Measurements from ENCODE around the gene TMEM150B. TPM values are rescaled to one million over a fixed set of nuclear protein-coding genes. Genes with fewer than 3 reads are reported as not detected.

TMEM150B gene
- total and polyA plus RNA-seq, 2 of the 13 experiments (the other 11 are each of a cell fraction or from before 2014, with no cell fraction given), result 1.3 to 1.8 TPM

DNA sequence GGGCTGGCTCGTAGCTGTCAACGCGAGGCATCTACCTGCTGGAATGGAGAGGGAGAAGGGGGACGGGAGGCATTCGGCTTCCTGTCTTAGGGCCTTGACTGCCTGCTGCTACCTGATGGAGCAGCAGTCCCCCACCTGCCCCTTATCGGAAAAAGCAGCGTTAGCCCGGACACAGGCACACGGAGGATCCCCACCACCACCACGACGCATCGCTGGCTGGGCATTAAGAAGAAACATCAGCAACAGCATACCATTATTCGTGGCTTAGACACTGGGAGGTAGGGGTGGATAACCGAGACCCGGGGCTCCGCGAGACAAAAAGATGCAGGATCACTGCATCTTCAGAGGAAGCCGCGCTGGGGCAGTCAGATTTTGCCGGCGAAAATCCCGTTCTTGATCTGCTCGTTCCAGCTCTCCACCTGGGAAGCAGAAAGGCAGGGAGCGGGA lies 28.2 kb upstream of the TMEM150B start:
- Histone ChIP-seq H3K9me3 (ENCODE audit: low read length) (no peaks in the 10 kb centered on the region), H3K4me2 (ENCODE audit: low read depth, low read length) (peak overlapping the region; percentile 88), H3K9ac (ENCODE audit: insufficient read depth, low read depth, low read length) (0 out of 2 replicates have a peak overlapping the region, but pooled peaks have one; percentile 29), H3K36me3 (replicated peaks in 1 of 2; ENCODE audit: control insufficient read depth in 1 of 2, insufficient read depth in 2 of 2, low read length in 2 of 2) (no peaks in the 10 kb centered on the region), H2AFZ (ENCODE audit: low read length) (no peak overlapping the region), H4K20me1 (ENCODE audit: insufficient read depth, low read length) (0 out of 2 replicates have a peak, but pooled peaks cover 4% of the 10 kb centered on the region), H3K27me3 (ENCODE audit: control insufficient read depth in 1 of 2, insufficient read depth in 2 of 2, low read length in 2 of 2) (peaks cover 8 to 55% of the 10 kb centered on the region in 2 experiments; a peak in 4 of 5 replicates), H3K79me2 (ENCODE audit: insufficient read depth, low read length) (no peaks in the 10 kb centered on the region), H3K27ac (ENCODE audit: extremely low read length, insufficient read depth, low read length) (no peak overlapping the region), H3K4me1 (ENCODE audit: insufficient read depth, low read length) (peaks cover 19% of the 10 kb centered on the region), H3K4me3 (replicated peaks in 1 of 3; ENCODE audit: insufficient read depth in 1 of 3, low read depth in 2 of 3, low read length in 3 of 3) (peak overlapping the region; percentile 30 to 74 (median 65))
- ChIA-PET POLR2A (interaction anchor here (1.8 kb wide), 1 partner anchor 14 kb away, joined by 4 read pairs; the partner anchor contains the start of gene KMT5C), CTCF (ENCODE audit: low intra/inter-chr PET ratio, low total read pairs) (no interaction called here)
- no TSS peak for BruUV-seq (replicated peaks)
- in situ Hi-C loops (cut with HindIII; ENCODE audit: extremely low pct_ligation_motif_present, low pct_unique_long_range_greater_than_20kb), result no loop called here
- intact Hi-C loops (cut with micrococcal nuclease; ENCODE audit: unreplicated experiment), result no loop called here
- ATAC-seq (no peak), DNase-seq (ENCODE audit: low spot score) (no peak), FAIRE-seq (no peak)
- 15% methylated on average over 15 of the region's 24 CpGs for WGBS (ENCODE audit: low lambda C conversion rate)
- TF ChIP-seq SAFB2 (CRISPR knock-in tag; IDR thresholded peaks at IDR 0.05; ENCODE audit: borderline replicate concordance, low read depth), result no peak
- TF ChIP-seq, protein P1, sequence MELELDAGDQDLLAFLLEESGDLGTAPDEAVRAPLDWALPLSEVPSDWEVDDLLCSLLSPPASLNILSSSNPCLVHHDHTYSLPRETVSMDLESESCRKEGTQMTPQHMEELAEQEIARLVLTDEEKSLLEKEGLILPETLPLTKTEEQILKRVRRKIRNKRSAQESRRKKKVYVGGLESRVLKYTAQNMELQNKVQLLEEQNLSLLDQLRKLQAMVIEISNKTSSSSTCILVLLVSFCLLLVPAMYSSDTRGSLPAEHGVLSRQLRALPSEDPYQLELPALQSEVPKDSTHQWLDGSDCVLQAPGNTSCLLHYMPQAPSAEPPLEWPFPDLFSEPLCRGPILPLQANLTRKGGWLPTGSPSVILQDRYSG (CRISPR knock-in tag; IDR thresholded peaks at IDR 0.05), result no peak
- no peak for TF ChIP-seq ZNF274 (CRISPR knock-in tag; IDR thresholded peaks at IDR 0.05)
- no peak for TF ChIP-seq SAP130 (CRISPR knock-in tag; IDR thresholded peaks at IDR 0.05; ENCODE audit: low read depth)
- no peak for TF ChIP-seq ZNF891 (CRISPR knock-in tag; IDR thresholded peaks at IDR 0.05)
- TF ChIP-seq, protein P2, sequence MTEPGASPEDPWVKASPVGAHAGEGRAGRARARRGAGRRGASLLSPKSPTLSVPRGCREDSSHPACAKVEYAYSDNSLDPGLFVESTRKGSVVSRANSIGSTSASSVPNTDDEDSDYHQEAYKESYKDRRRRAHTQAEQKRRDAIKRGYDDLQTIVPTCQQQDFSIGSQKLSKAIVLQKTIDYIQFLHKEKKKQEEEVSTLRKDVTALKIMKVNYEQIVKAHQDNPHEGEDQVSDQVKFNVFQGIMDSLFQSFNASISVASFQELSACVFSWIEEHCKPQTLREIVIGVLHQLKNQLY (CRISPR knock-in tag; IDR thresholded peaks at IDR 0.05), result no peak
- TF ChIP-seq ZSCAN25 (CRISPR knock-in tag; IDR thresholded peaks at IDR 0.05), result 0 out of 2 replicates have a peak, but pooled peaks have one; percentile 47
- no peak for TF ChIP-seq NFE2 (CRISPR knock-in tag; IDR thresholded peaks at IDR 0.05)
- TF ChIP-seq, protein P3, sequence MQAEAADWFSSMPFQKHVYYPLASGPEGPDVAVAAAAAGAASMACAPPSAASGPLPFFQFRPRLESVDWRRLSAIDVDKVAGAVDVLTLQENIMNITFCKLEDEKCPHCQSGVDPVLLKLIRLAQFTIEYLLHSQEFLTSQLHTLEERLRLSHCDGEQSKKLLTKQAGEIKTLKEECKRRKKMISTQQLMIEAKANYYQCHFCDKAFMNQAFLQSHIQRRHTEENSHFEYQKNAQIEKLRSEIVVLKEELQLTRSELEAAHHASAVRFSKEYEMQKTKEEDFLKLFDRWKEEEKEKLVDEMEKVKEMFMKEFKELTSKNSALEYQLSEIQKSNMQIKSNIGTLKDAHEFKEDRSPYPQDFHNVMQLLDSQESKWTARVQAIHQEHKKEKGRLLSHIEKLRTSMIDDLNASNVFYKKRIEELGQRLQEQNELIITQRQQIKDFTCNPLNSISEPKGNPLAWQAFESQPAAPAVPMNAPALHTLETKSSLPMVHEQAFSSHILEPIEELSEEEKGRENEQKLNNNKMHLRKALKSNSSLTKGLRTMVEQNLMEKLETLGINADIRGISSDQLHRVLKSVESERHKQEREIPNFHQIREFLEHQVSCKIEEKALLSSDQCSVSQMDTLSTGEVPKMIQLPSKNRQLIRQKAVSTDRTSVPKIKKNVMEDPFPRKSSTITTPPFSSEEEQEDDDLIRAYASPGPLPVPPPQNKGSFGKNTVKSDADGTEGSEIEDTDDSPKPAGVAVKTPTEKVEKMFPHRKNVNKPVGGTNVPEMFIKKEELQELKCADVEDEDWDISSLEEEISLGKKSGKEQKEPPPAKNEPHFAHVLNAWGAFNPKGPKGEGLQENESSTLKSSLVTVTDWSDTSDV (CRISPR knock-in tag; IDR thresholded peaks at IDR 0.05), result 0 out of 2 replicates have a peak, but pooled peaks have one; percentile 36
- TF ChIP-seq ARNT2 (CRISPR knock-in tag; IDR thresholded peaks at IDR 0.05; ENCODE audit: low read depth), result 0 out of 2 replicates have a peak, but pooled peaks have one; percentile 15
- TF ChIP-seq MED13 (CRISPR knock-in tag; IDR thresholded peaks at IDR 0.05), result no peak

Measured in HepG2 (cell line).